Kasumi-1 (cell line): ENCODE measurements around the gene FBXO15.

Source experiments
- DNase-seq, 2 experiments: peaks; one replicate each; lab custom pipeline; 2025; lab: John Stamatoyannopoulos, UW

FBXO15 gene

GRCh38 chr18:74113711-74114110, 33.9 kb downstream of the FBXO15 start:
- no peak for DNase-seq

GRCh38 chr18:74110976-74111375, 36.7 kb downstream of the FBXO15 start:
- DNase-seq, result no peak

GRCh38 chr18:74110149-74110548, 37.5 kb downstream of the FBXO15 start:
- DNase-seq, result no peak

- DNase-seq, result no peak
These were observed 39.2 kb downstream of the FBXO15 start for GRCh38 chr18:74108460-74108859.

- DNase-seq, result no peak
These were observed 49.8 kb downstream of the FBXO15 start for GRCh38 chr18:74097803-74098202.

- no peak for DNase-seq
These were observed 54.7 kb downstream of the FBXO15 start for GRCh38 chr18:74092922-74093321.

GRCh38 chr18:74084184-74084855, 63.3 kb downstream of the FBXO15 start:
- no peak for DNase-seq

- no peak for DNase-seq
These were observed 64.1 kb downstream of the FBXO15 start for GRCh38 chr18:74083557-74083952.

GRCh38 chr18:74082742-74083556, 64.7 kb downstream of the FBXO15 start:
- DNase-seq, result no peak

GRCh38 chr18:74081966-74082741, 65.5 kb downstream of the FBXO15 start:
- DNase-seq, result peak; percentile 75 to 84

- DNase-seq, result no peak
These were observed 69.4 kb downstream of the FBXO15 start for GRCh38 chr18:74078257-74078656.

GRCh38 chr18:74074668-74075564, 72.7 kb downstream of the FBXO15 start:
- no peak for DNase-seq

GRCh38 chr18:74073957-74074667, 73.5 kb downstream of the FBXO15 start:
- no peak for DNase-seq

- no peak for DNase-seq
These were observed 78.2 kb downstream of the FBXO15 start for GRCh38 chr18:74069178-74070050.

- no peak for DNase-seq
These were observed 79.3 kb downstream of the FBXO15 start for GRCh38 chr18:74068296-74068695.

GRCh38 chr18:74066018-74066417, 81.6 kb downstream of the FBXO15 start:
- DNase-seq, result no peak

GRCh38 chr18:74065366-74065765, 82.3 kb downstream of the FBXO15 start:
- no peak for DNase-seq

GRCh38 chr18:74064510-74064909, 83.1 kb downstream of the FBXO15 start:
- no peak for DNase-seq

GRCh38 chr18:74063557-74063956, 84.1 kb downstream of the FBXO15 start:
- DNase-seq, result no peak

GRCh38 chr18:74063023-74063422, 84.6 kb downstream of the FBXO15 start:
- no peak for DNase-seq
